HG02798 (cell line): ENCODE data around the gene PTPRT.

ENCODE experiments used
- ATAC-seq: cut with Tn5 transposase; IDR thresholded peaks from one replicate; pipeline ENCODE4 v1.9.1; 2021; ENCODE audit warnings: mild to moderate bottlenecking; ENCODE audit not compliant: unreplicated experiment, poor library complexity

Gene PTPRT

DNA sequence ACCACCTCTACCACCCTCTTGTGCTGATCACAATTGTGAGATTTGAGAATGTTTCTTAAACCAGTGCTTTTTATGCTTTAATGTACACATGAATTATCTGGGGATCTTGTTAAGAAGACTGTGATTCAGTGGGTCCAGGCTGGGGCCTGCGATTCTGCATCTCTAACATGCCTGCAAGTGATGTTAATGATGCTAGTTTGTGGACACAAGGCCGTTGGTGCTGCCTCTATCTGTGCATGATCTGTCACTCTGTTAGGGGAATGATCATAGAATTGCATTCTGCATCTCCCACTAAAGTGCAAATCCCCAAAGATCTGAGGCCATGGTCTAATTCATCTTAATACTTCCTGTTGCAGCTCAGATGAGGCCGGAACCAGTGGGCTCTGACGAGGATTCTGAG is 746.5 kb downstream of the PTPRT start:
- no peak for ATAC-seq

DNA sequence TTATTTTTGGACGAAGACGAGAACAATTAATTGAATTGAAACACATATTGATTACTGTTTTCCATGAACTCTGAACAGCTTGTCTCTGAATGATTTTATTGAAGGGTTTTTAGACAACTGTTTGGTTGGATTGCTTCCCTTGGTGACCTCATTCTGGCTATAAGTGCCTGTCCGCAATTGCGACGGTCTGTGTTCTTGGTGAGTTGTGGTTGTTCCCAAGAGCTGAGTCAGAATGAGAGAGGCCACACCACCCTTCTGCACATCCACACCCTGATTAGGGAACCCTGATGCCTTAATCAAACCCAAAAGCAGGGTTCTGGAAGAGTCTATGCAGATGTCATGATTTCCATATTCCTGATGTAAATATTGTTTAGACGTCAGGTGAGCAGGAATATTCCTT is 747.0 kb downstream of the PTPRT start:
- ATAC-seq: no peak

DNA sequence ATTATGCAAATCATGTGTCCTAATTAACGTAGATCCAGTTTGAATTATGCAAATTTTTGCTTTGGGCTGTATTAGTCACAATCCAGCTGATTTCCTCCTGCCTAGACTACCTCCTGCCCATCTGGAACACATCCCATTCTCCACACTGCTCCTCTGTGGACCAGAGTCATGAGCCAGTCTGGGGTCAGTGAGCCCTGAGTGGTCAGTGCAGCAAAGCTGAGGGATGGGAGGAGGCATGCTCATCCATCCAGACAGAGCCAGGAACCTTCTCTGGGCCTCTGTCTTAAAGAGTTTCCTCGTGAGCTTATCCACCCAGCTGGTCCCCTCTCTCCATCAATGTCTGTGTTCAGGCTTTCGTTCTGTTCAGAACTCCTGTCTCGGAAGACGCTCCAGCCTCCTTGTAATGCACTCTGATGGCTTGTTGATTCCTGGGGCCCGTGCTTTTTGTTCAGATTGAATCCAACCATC is 747.8 kb downstream of the PTPRT start:
- ATAC-seq: no peak

DNA sequence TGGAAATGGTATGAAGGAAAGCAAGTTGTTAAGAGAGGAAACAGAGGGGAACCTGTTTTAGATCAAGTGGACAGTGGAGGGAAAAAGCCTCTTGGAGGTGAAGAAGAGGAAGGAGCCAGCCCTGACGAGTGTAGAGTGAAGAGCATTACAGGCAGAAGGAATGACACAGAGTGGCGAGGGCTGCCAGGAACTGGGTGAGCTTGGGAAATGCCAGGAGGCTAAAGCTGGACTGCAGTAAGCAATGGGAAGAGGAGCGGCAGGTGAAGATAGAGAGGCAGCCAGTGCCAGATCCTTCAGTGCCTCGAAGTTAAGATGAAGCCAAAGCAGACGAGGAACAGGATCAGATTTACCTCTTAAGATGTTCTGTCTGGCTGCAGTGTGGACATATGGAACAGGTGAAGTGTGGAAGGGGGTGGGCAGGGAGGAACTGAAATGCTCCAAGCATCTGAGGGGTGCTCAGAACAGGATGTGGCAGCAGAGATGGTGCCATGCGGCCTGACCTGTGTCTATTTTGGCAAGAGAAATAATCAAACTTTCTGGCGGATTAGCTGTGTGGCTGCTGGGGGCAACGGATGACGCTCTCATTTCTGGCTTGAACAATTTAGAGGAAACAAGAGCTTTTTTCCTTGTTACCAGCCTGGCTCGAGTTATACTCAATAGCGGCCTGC is 748.4 kb downstream of the PTPRT start:
- ATAC-seq: no peak

DNA sequence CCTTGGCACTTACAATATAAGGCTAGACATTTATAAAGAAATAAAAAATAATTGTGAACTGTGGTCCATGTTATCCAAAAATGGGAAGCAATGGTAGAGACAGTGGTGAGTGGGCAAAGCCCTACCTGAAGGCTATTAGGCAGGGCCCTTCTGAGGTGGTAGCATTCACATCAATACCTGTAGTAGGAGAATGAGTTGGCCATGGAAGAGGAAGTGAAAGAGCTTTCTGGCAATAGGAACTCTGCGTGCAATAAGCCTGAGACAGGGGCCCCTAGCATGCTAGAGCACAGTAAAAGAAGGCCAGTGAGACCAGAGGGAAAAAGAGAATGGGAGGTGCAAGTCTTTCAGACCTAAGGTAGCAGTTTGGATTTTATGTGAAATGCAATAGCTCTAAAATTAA is 754.5 kb downstream of the PTPRT start:
- peak; percentile 80 for ATAC-seq

- no peak for ATAC-seq
Measured at GRCh38 chr20:42432496-42433334, 757.0 kb downstream of the PTPRT start.

- no peak for ATAC-seq
Measured at GRCh38 chr20:42430598-42430997, 759.1 kb downstream of the PTPRT start.

- ATAC-seq: no peak
Measured at GRCh38 chr20:42429761-42430458, 759.8 kb downstream of the PTPRT start.

GRCh38 chr20:42419814-42420532 is 769.7 kb downstream of the PTPRT start:
- ATAC-seq: no peak

GRCh38 chr20:42406826-42407225 is 782.9 kb downstream of the PTPRT start:
- no peak for ATAC-seq

DNA sequence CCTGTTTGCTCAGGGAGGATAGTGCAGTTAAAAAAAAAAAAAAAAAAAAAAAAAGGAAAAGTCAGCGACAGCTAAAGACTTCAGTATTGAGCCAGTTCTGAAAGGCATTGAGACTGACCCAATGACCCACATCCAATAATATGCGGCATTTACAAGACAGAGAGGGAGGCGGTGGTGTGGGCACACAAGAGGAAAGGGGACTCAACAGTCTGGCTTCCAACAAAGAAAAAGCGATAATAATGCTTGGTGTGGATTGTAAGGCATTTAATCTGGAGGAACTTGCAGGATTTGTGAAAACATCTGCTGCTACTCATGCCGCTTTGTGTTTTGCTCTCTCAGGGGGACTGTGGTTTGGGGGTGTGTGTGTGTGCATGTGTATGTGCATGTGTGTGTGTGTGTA is 787.3 kb downstream of the PTPRT start:
- ATAC-seq: no peak

DNA sequence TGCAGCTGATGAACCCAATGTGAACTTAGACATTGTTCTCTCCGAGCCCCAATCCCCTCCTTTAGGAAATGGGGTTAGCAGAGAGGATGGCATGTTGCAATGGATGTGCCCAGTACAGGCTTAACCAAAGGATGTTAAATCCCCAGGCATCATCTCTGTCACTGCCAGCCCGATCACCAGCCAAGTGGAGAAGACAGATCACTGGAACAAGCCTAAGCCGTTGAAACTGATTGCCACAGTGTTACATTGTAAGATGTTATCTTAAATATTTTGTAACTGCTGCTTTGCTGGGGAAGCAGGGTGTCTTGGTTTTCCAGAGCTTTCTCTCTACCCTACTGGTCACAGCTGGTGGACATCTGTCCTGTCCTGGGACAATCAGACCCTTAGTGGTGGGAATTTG is 788.1 kb downstream of the PTPRT start:
- ATAC-seq: no peak

GRCh38 chr20:42399802-42400201 is 789.9 kb downstream of the PTPRT start:
- ATAC-seq: no peak

- ATAC-seq: no peak
Measured at GRCh38 chr20:42392442-42392841, 797.3 kb downstream of the PTPRT start.

- ATAC-seq: no peak
Measured at GRCh38 chr20:42391807-42392206, 797.9 kb downstream of the PTPRT start.

GRCh38 chr20:42380287-42380686 is 809.4 kb downstream of the PTPRT start:
- ATAC-seq: no peak

GRCh38 chr20:42379385-42379784 is 810.3 kb downstream of the PTPRT start:
- no peak for ATAC-seq

GRCh38 chr20:42378826-42379225 is 810.9 kb downstream of the PTPRT start:
- no peak for ATAC-seq

DNA sequence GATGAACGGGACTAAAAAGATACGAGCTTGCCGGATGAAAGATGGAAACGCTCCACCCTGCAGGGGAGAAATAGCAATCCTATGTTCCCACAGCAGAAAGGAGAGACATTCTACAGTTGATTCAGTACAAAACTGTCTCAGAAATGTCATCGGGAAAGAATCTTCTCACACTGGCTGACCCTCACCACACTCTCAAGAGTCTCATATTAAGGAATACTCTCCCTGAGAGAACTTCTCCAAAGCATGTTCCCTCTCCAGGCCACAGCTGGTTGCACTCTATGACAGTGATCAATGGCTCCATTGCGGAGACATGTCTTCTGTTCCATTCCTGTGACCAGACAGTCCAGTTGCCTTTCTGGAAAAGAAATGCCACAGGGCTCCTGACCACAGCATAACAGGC is 813.6 kb downstream of the PTPRT start:
- ATAC-seq: no peak

GRCh38 chr20:42373049-42373448 is 816.7 kb downstream of the PTPRT start:
- ATAC-seq: no peak

GRCh38 chr20:42370075-42370474 is 819.6 kb downstream of the PTPRT start:
- no peak for ATAC-seq
